Osteoblast (primary cell): ENCODE data around the gene DIO1. TPM values are rescaled to one million over a fixed set of nuclear protein-coding genes. Genes with fewer than 3 reads are reported as not detected.

Source experiments
- DNase-seq: peaks from one replicate; pipeline ENCODE4 v3.0.0; 2011; ENCODE audit warnings: low spot score, mixed read lengths; ENCODE audit not compliant: insufficient read length; ENCODE audit errors: missing footprints
- H2AFZ ChIP-seq: 2 replicates; pipeline ENCODE4 v1.6.0; 2011; ENCODE audit warnings: mild to moderate bottlenecking, low read length
- H3K27ac ChIP-seq: 2 replicates; pipeline ENCODE4 v1.5.1; 2011; ENCODE audit warnings: mild to moderate bottlenecking, low read depth, low read length, moderate library complexity
- H3K27me3 ChIP-seq: 2 replicates; pipeline ENCODE4 v1.6.0; 2012; ENCODE audit warnings: mild to moderate bottlenecking, control low read depth, inconsistent platforms, low read length, moderate library complexity; ENCODE audit not compliant: insufficient read depth
- H3K36me3 ChIP-seq: 2 replicates; pipeline ENCODE4 v1.5.1; 2011; ENCODE audit warnings: mild to moderate bottlenecking, low read length, control low read depth, moderate library complexity; ENCODE audit not compliant: insufficient read depth
- H3K4me1 ChIP-seq: 2 replicates; pipeline ENCODE4 v1.5.1; 2011; ENCODE audit warnings: mild to moderate bottlenecking, low read length, control low read depth, moderate library complexity; ENCODE audit not compliant: insufficient read depth
- H3K4me2 ChIP-seq: 2 replicates; pipeline ENCODE4 v1.6.0; 2011; ENCODE audit warnings: mild to moderate bottlenecking, low read length; ENCODE audit not compliant: insufficient read depth
- H3K4me3 ChIP-seq: fragments of 200-600 bp; sonication (generic); 3 replicates; pipeline ENCODE4 v1.5.1; 2012; ENCODE audit warnings: mild to moderate bottlenecking, low read length, inconsistent platforms; ENCODE audit not compliant: insufficient read depth
- H3K79me2 ChIP-seq: 2 replicates; pipeline ENCODE4 v1.6.0; 2012; ENCODE audit warnings: mild to moderate bottlenecking, low read length, control low read depth, inconsistent platforms; ENCODE audit not compliant: insufficient read depth
- H3K9me3 ChIP-seq: 2 replicates; pipeline ENCODE4 v1.5.1; 2011; ENCODE audit warnings: low read depth, low read length, control low read depth
- H4K20me1 ChIP-seq: 2 replicates; pipeline ENCODE4 v1.6.0; 2012; ENCODE audit warnings: mild to moderate bottlenecking, low read length, control low read depth; ENCODE audit not compliant: insufficient read depth
- total RNA-seq: library from RNA; depleted of rRNA; stranded (reverse); fragments of >200 nt; gene quantifications from 2 replicates; pipeline ENCODE4 v1.2.3, GENCODE V29; 2012
- TF ChIP-seq, protein P1 (sequence below): IDR thresholded peaks from 2 replicates; pipeline ENCODE4 v1.5.1; 2011; ENCODE audit warnings: mild to moderate bottlenecking, low read depth, low read length, moderate library complexity; ENCODE audit errors: extremely low read depth

DIO1 gene
- total RNA-seq, 1 donor: not detected

DNA sequence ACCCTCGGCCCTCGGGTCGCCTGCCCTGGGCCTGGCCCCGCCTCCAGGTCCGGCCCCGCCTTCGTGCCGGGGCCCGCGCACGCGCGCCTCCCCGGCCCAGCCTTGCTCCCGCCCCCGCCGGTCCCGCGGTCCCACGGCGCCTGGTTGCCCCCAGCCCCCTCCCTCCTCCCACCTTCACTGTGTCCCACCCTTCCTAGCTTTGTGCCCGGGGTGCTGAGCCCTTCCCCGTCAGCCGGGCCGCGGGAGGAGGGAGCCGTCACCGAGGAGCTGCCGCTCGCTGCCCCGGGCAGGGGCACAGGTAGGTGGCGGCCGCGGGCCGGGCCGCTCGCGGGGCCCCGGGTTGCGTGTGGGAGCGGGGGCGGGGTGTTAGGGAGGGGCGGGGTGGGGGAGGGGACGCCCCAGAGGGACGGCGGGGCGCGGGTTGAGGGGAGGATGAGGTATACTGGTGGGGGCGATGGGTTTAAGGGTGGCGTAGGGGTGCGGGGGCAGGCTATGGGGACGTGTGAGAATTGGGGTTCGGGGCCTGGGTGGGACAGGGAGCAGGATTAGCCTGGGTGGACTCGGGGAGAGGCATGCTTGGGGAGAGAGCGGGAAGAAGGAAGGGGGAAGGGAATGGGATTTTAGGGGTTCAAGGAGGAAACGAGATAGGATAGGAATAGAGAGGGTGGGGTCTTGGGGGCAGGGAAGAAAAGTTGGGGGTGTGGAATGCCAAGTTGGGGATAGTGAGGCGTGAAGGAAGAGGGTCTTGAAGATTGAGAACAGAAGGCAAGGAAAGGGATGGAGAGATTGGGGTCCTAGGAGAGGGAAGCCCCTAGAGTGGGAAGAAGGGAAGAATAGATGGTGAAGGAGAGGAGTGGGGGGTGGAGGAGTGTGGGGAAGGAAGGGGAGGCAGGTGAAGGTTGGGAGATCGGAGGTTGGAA, 52.5 kb downstream of the DIO1 start, which contains the start of gene LRRC42:
LRRC42 (plus strand) TSS at position 99 of the 920 bp plus-strand sequence. CDS start 5,650 bp downstream, outside the sequence.
- TF ChIP-seq, protein P1, sequence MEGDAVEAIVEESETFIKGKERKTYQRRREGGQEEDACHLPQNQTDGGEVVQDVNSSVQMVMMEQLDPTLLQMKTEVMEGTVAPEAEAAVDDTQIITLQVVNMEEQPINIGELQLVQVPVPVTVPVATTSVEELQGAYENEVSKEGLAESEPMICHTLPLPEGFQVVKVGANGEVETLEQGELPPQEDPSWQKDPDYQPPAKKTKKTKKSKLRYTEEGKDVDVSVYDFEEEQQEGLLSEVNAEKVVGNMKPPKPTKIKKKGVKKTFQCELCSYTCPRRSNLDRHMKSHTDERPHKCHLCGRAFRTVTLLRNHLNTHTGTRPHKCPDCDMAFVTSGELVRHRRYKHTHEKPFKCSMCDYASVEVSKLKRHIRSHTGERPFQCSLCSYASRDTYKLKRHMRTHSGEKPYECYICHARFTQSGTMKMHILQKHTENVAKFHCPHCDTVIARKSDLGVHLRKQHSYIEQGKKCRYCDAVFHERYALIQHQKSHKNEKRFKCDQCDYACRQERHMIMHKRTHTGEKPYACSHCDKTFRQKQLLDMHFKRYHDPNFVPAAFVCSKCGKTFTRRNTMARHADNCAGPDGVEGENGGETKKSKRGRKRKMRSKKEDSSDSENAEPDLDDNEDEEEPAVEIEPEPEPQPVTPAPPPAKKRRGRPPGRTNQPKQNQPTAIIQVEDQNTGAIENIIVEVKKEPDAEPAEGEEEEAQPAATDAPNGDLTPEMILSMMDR: no peak
- DNase-seq: peak; percentile 99
- H3K79me2 ChIP-seq: peaks cover 83% of the 10 kb centered on the region
- H3K9me3 ChIP-seq: no peaks in the 10 kb centered on the region
- H4K20me1 ChIP-seq: peaks cover 14% of the 10 kb centered on the region
- H2AFZ ChIP-seq: peak within 1 kb of the TSS; percentile 89
- no peaks in the 10 kb centered on the region for H3K36me3 ChIP-seq
- H3K4me1 ChIP-seq: peaks cover 19% of the 10 kb centered on the region
- H3K4me2 ChIP-seq: peak within 1 kb of the TSS; percentile 90
- peak within 1 kb of the TSS; percentile 88 for H3K4me3 ChIP-seq
- H3K27me3 ChIP-seq: no peaks in the 10 kb centered on the region
- peak within 1 kb of the TSS; percentile 87 for H3K27ac ChIP-seq

DNA sequence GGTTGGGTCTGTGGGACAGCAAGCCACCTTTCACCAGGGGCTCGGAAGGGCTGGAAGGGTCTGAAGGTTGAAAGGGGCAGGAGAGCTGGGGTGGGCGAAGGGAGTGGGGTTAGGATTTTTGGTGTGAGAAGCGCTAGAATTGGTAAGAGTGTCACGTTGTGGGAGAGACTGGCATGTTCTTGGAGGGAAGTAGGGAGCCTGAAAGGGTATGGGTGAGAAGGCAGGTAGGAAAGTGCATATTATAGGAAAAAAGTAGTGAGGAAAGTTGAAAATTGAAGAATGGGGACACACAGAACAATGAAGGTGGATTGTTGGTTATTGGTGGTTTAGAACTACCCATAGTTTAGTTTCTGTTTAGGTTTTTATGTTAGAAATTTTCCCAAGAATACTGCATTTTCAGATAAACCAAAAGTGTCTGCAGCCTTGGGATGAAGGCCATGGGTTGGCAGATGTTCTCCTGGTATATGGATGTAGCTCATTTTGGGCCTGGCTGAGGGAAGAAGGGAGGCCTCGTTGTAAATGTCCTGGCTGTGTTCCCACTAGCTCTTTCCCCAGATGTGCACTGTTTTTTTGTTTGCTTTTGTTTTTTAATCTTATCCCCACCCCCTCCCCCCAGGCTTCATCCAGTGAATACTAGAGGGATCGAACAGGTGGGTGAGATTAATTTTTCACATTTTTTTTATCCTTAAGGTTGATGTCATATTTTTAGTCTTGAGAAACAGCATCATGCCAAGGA, 53.4 kb downstream of the DIO1 start:
- no peak overlapping the region for H3K27ac ChIP-seq
- TF ChIP-seq, protein P1: no peak
- H2AFZ ChIP-seq: peak overlapping the region; percentile 54
- peak overlapping the region; percentile 77 for H3K4me2 ChIP-seq
- peaks cover 19% of the 10 kb centered on the region for H3K4me1 ChIP-seq
- peak; percentile 65 for DNase-seq
- no peaks in the 10 kb centered on the region for H3K9me3 ChIP-seq
- peaks cover 89% of the 10 kb centered on the region for H3K79me2 ChIP-seq
- H3K4me3 ChIP-seq: peak overlapping the region; percentile 78
- H3K27me3 ChIP-seq: no peaks in the 10 kb centered on the region
- H3K36me3 ChIP-seq: peaks cover 7% of the 10 kb centered on the region
- peaks cover 14% of the 10 kb centered on the region for H4K20me1 ChIP-seq

DNA sequence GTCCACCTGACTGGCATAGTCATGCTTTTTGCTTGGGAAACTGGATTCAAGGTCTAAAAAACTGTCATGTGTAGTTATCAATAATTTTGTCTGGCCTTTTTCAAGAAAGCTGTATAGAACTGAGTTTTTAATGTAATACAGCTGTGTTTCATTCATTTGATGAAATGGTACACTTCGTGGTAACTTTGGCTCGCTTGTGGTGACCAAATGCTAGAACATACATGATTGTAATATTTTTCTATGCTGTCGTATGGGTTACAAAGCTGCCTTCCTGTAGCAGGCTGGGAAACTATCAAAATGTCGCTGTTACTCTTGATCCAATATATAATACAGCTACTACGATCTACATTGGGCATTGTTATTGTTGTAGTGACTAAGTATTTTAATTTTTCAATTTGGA, 54.3 kb downstream of the DIO1 start:
- TF ChIP-seq, protein P1: no peak
- peaks cover 19% of the 10 kb centered on the region for H3K4me1 ChIP-seq
- H2AFZ ChIP-seq: no peak overlapping the region
- H3K79me2 ChIP-seq: peaks cover 87% of the 10 kb centered on the region
- H3K27ac ChIP-seq: no peak overlapping the region
- no peak for DNase-seq
- H3K27me3 ChIP-seq: no peaks in the 10 kb centered on the region
- peaks cover 14% of the 10 kb centered on the region for H4K20me1 ChIP-seq
- no peak overlapping the region for H3K4me3 ChIP-seq
- H3K4me2 ChIP-seq: peak overlapping the region; percentile 77
- peaks cover 16% of the 10 kb centered on the region for H3K36me3 ChIP-seq
- no peaks in the 10 kb centered on the region for H3K9me3 ChIP-seq
